Measurements from ENCODE around the gene DOCK2. TPM values are rescaled to one million over a fixed set of nuclear protein-coding genes. Genes with fewer than 3 reads are reported as not detected.

The DOCK2 gene
- total and polyA plus RNA-seq, 2 donors (not counting 1 experiment from before 2014, with no cell fraction given), result 112 to 330 TPM

DNA sequence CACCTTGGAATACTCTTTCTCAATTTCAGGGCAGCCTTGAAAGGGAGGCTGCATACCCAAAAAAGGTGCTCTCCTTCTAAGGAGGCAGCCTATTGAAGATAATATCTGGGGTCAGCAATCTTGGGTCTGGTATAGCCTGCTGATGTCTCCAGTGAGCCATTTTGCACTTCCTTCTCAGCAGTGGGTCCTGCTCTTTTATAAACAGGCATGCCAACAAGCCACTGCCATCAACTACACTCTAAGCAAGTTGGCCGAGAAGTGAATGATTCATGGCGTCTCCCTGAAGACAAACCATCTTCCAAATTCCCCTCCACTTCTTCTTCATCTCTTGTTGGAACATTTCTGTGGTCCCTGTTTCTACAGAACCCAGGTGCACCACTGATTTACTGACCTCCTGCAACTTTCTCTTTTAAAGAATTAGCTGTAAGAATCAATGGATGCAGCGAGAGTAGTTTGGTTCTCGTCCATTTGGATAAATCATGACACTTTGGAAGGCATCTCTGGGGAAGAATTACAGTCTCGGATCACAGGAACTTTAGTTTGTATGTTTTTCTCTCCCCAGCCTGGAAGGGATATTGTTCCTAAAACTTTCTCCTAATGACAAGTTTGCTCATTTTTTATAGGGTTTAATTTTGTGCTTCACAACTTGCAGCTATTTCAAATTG, 234.9 kb downstream of the DOCK2 start:
- ChIA-PET CTCF (no interaction called here), POLR2A (no interaction called here)
- ATAC-seq (ENCODE audit: low read depth) (no peak), DNase-seq (no peak)
- no peak overlapping the region for H2AFZ ChIP-seq (ENCODE audit: insufficient read depth, low read depth, low read length, poor library complexity, severe bottlenecking)
- Mint-ChIP-seq H3K4me1 (no peaks in the 10 kb centered on the region), H3K27me3 (no peaks in the 10 kb centered on the region), H3K4me3 (no peak overlapping the region), H3K27ac (no peak overlapping the region), H3K9me3 (ENCODE audit: insufficient read depth) (no peaks in the 10 kb centered on the region)
- WGBS (ENCODE audit: insufficient coverage), result 100% methylated on average over 3 of the region's 5 CpGs
- H3K27ac ChIP-seq (ENCODE audit: low read length in 2 of 2), result no peak overlapping the region
- peaks cover 19 to 39% of the 10 kb centered on the region in 2 experiments for H3K36me3 ChIP-seq (replicated peaks in 1 of 2; ENCODE audit: control extremely low read depth in 1 of 2, control insufficient read depth in 1 of 2, extremely low read depth in 1 of 2, insufficient read depth in 2 of 2, low read length in 1 of 2)
- no peaks in the 10 kb centered on the region for H3K4me1 ChIP-seq (ENCODE audit: control insufficient read depth in 2 of 2, insufficient read depth in 2 of 2, low read length in 2 of 2)
- intact Hi-C loops (cut with micrococcal nuclease), result no loop called here
- no peak overlapping the region for H3K4me3 ChIP-seq (ENCODE audit: control extremely low read depth in 1 of 5, extremely low read depth in 1 of 5, insufficient read depth in 1 of 5, low read depth in 2 of 5, low read length in 4 of 5)
- no peak overlapping the region for H3K4me2 ChIP-seq (replicated peaks; ENCODE audit: low read depth, low read length, poor library complexity, severe bottlenecking)
- H4K20me1 ChIP-seq (ENCODE audit: control insufficient read depth, insufficient read depth, low read length, poor library complexity, severe bottlenecking), result peaks cover 12% of the 10 kb centered on the region
- TF ChIP-seq, protein P1, sequence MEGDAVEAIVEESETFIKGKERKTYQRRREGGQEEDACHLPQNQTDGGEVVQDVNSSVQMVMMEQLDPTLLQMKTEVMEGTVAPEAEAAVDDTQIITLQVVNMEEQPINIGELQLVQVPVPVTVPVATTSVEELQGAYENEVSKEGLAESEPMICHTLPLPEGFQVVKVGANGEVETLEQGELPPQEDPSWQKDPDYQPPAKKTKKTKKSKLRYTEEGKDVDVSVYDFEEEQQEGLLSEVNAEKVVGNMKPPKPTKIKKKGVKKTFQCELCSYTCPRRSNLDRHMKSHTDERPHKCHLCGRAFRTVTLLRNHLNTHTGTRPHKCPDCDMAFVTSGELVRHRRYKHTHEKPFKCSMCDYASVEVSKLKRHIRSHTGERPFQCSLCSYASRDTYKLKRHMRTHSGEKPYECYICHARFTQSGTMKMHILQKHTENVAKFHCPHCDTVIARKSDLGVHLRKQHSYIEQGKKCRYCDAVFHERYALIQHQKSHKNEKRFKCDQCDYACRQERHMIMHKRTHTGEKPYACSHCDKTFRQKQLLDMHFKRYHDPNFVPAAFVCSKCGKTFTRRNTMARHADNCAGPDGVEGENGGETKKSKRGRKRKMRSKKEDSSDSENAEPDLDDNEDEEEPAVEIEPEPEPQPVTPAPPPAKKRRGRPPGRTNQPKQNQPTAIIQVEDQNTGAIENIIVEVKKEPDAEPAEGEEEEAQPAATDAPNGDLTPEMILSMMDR (IDR thresholded peaks at IDR 0.05), result no peak
- no peak for TF ChIP-seq EZH2 (IDR thresholded peaks at IDR 0.05; ENCODE audit: borderline replicate concordance, insufficient read depth, low read depth, low read length, poor library complexity, severe bottlenecking)
- H3K9ac ChIP-seq (ENCODE audit: low read length), result no peak overlapping the region
- peaks cover 15% of the 10 kb centered on the region for H3K79me2 ChIP-seq (ENCODE audit: control insufficient read depth, insufficient read depth, low read length)
- H3K27me3 ChIP-seq (replicated peaks in 1 of 4; ENCODE audit: control extremely low read depth in 1 of 4, control insufficient read depth in 3 of 4, insufficient read depth in 4 of 4, low read length in 3 of 4), result no peaks in the 10 kb centered on the region
- no peaks in the 10 kb centered on the region for H3K9me3 ChIP-seq (ENCODE audit: control extremely low read depth in 1 of 3, control insufficient read depth in 2 of 3, insufficient read depth in 1 of 3, low read length in 2 of 3)

GRCh38 chr5:169873642-169874041, 236.6 kb downstream of the DOCK2 start:
- Mint-ChIP-seq H3K4me1 (peaks cover 2% of the 10 kb centered on the region), H3K4me3 (no peak overlapping the region), H3K27me3 (no peaks in the 10 kb centered on the region), H3K27ac (no peak overlapping the region), H3K9me3 (ENCODE audit: insufficient read depth) (no peaks in the 10 kb centered on the region)
- intact Hi-C loops (cut with micrococcal nuclease), result no loop called here
- ATAC-seq (ENCODE audit: low read depth), result no peak
- H3K4me2 ChIP-seq (replicated peaks; ENCODE audit: low read depth, low read length, poor library complexity, severe bottlenecking), result no peak overlapping the region
- no peak for DNase-seq
- no peak overlapping the region for H3K27ac ChIP-seq (ENCODE audit: low read length in 2 of 2)
- H3K27me3 ChIP-seq (replicated peaks in 1 of 4; ENCODE audit: control extremely low read depth in 1 of 4, control insufficient read depth in 3 of 4, insufficient read depth in 4 of 4, low read length in 3 of 4), result no peaks in the 10 kb centered on the region
- WGBS (ENCODE audit: insufficient coverage), result 94% methylated on average over 3 of the region's 5 CpGs
- H3K36me3 ChIP-seq (replicated peaks in 1 of 2; ENCODE audit: control extremely low read depth in 1 of 2, control insufficient read depth in 1 of 2, extremely low read depth in 1 of 2, insufficient read depth in 2 of 2, low read length in 1 of 2), result peaks cover 20 to 25% of the 10 kb centered on the region in 2 experiments
- no peaks in the 10 kb centered on the region for H3K9me3 ChIP-seq (ENCODE audit: control extremely low read depth in 1 of 3, control insufficient read depth in 2 of 3, insufficient read depth in 1 of 3, low read length in 2 of 3)
- H4K20me1 ChIP-seq (ENCODE audit: control insufficient read depth, insufficient read depth, low read length, poor library complexity, severe bottlenecking), result peaks cover 5% of the 10 kb centered on the region
- H3K9ac ChIP-seq (ENCODE audit: low read length), result no peak overlapping the region
- H3K79me2 ChIP-seq (ENCODE audit: control insufficient read depth, insufficient read depth, low read length), result peaks cover 13% of the 10 kb centered on the region
- H2AFZ ChIP-seq (ENCODE audit: insufficient read depth, low read depth, low read length, poor library complexity, severe bottlenecking), result no peak overlapping the region
- H3K4me3 ChIP-seq (ENCODE audit: control extremely low read depth in 1 of 5, extremely low read depth in 1 of 5, insufficient read depth in 1 of 5, low read depth in 2 of 5, low read length in 4 of 5), result no peak overlapping the region
- CTCF ChIA-PET, result interaction anchor here (0.5 to 0.7 kb wide), 2 partner anchors 49 to 108 kb away, joined by 3 read pairs; no protein-coding TSS in a partner anchor
- no peaks in the 10 kb centered on the region for H3K4me1 ChIP-seq (ENCODE audit: control insufficient read depth in 2 of 2, insufficient read depth in 2 of 2, low read length in 2 of 2)
- TF ChIP-seq EZH2 (IDR thresholded peaks at IDR 0.05; ENCODE audit: borderline replicate concordance, insufficient read depth, low read depth, low read length, poor library complexity, severe bottlenecking), result no peak
- TF ChIP-seq, protein P1 (IDR thresholded peaks at IDR 0.05), result no peak
- POLR2A ChIA-PET, result no interaction called here
